ENCODE results near the gene SUN1.

- peak; percentile 63 for TF ChIP-seq CTCF (IDR thresholded peaks at IDR 0.05)
- TF ChIP-seq GATA2 (CRISPR knock-in tag; IDR thresholded peaks at IDR 0.05) = no peak
- TF ChIP-seq YY1 (IDR thresholded peaks at IDR 0.05; ENCODE audit: low read depth) = no peak
- TF ChIP-seq RCOR1 (IDR thresholded peaks at IDR 0.05; ENCODE audit: low read length) = no peak
- no peak for TF ChIP-seq POLR2AphosphoS5 (IDR thresholded peaks at IDR 0.05; ENCODE audit: low read depth, low read length)
- TF ChIP-seq MAX (IDR thresholded peaks at IDR 0.05; ENCODE audit: low read depth) = no peak
Measured at GRCh38 chr7:836429-836828, 4.2 kb downstream of the SUN1 start.
